ENCODE results near the gene TAF11L11. TPM values are rescaled to one million over a fixed set of nuclear protein-coding genes. Genes with fewer than 3 reads are reported as not detected.
"Not testable (repeated sequence)": the region's sequence is repeated elsewhere in the genome, so short reads cannot be mapped to it uniquely, and the experiment has no call there.

Gene TAF11L11
- under 1 TPM in 1 of 4 donors, not detected in 3; 0.19 TPM for total RNA-seq

DNA sequence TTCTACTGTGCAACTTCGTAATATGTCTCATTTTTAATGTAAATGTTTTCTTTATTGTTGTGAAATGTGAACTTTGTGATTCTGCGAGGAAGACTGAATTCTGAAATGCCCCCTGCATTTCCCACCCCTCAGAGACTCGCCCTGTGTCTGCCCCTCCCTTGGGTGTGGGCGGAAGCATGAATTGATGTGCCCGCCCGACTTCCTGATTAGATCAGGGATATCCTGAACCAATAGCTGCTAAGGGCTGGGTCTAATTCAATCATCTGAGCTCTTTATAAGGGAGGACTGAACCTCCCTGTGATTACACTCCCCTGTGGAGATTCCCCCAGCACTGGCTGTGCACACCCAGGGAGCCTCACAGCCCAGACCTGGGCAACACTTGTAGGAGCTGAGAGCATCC lies at the start of gene TAF11L11:
Gene TAF11L11, plus strand, starts transcription at position 304 of the 400 bp plus-strand sequence.
- 49 to 72% methylated on average over 6 of the region's 6 CpGs for WGBS, 2 donors
- intact Hi-C loops (cut with DNase I; ENCODE audit: low total_unique reads); DNase-seq (ENCODE audit: low spot score in 2 of 2): not testable (repeated sequence)

DNA sequence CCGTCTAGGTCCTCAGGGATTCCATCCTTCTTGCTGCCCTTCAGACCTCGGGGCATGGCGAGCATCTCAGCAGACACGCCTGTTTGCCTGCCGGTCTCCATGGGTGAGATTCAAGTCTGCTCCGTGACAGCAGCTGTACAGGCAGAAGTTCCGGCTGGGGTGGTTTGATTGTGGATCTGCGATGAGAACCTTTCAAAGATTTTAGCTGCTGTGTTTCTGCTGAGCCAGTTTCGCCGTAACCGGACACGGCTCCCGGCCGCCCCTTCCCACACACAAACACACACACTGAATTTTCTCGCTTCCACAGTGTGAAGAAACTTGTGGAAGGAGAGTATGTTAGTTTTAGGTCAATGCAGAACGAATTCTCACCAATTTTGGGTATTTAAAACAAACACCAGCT lies 18.3 kb upstream of the TAF11L11 start, which contains the start of gene TAF11L7:
Gene TAF11L7, minus strand, starts transcription at position 101 of the 400 bp plus-strand sequence.
- DNase-seq (ENCODE audit: low spot score in 2 of 2); intact Hi-C loops (cut with DNase I; ENCODE audit: low total_unique reads); H3K4me3 ChIP-seq (ENCODE audit: low read depth, poor library complexity, severe bottlenecking): not testable (repeated sequence)
- WGBS, 2 donors, result no CpG with 5 or more reads among the region's 16 CpGs

More for the DNA sequence above, at the start of gene TAF11L11:
- H3K4me3 ChIP-seq (ENCODE audit: low read depth, poor library complexity, severe bottlenecking), result not testable (repeated sequence)

DNA sequence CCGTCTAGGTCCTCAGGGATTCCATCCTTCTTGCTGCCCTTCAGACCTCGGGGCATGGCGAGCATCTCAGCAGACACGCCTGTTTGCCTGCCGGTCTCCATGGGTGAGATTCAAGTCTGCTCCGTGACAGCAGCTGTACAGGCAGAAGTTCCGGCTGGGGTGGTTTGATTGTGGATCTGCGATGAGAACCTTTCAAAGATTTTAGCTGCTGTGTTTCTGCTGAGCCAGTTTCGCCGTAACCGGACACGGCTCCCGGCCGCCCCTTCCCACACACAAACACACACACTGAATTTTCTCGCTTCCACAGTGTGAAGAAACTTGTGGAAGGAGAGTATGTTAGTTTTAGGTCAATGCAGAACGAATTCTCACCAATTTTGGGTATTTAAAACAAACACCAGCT lies 13.1 kb upstream of the TAF11L11 start, which contains the start of gene TAF11L8:
Gene TAF11L8, minus strand, starts transcription at position 101 of the 400 bp plus-strand sequence.
- no CpG with 5 or more reads among the region's 16 CpGs for WGBS, 2 donors

DNA sequence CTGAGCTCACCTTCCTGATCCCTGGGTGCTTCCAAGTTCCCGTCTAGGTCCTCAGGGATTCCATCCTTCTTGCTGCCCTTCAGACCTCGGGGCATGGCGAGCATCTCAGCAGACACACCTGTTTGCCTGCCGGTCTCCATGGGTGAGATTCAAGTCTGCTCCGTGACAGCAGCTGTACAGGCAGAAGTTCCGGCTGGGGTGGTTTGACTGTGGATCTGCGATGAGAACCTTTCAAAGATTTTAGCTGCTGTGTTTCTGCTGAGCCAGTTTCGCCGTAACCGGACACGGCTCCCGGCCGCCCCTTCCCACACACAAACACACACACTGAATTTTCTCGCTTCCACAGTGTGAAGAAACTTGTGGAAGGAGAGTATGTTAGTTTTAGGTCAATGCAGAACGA lies 9.7 kb upstream of the TAF11L11 start, which contains the start of gene TAF11L9:
Gene TAF11L9, minus strand, starts transcription at position 140 of the 400 bp plus-strand sequence.
- DNase-seq (ENCODE audit: low spot score in 2 of 2); intact Hi-C loops (cut with DNase I; ENCODE audit: low total_unique reads); H3K4me3 ChIP-seq (ENCODE audit: low read depth, poor library complexity, severe bottlenecking): not testable (repeated sequence)
- 89 to 94% methylated on average over 13 of the region's 15 CpGs for WGBS, 2 donors

More for the DNA sequence above, 13.1 kb upstream of the TAF11L11 start, which contains the start of gene TAF11L8:
- DNase-seq (ENCODE audit: low spot score in 2 of 2); H3K4me3 ChIP-seq (ENCODE audit: low read depth, poor library complexity, severe bottlenecking); intact Hi-C loops (cut with DNase I; ENCODE audit: low total_unique reads): not testable (repeated sequence)

DNA sequence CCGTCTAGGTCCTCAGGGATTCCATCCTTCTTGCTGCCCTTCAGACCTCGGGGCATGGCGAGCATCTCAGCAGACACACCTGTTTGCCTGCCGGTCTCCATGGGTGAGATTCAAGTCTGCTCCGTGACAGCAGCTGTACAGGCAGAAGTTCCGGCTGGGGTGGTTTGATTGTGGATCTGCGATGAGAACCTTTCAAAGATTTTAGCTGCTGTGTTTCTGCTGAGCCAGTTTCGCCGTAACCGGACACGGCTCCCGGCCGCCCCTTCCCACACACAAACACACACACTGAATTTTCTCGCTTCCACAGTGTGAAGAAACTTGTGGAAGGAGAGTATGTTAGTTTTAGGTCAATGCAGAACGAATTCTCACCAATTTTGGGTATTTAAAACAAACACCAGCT lies 6.3 kb upstream of the TAF11L11 start, which contains the start of gene TAF11L10:
Gene TAF11L10, minus strand, starts transcription at position 101 of the 400 bp plus-strand sequence.
- no CpG with 5 or more reads among the region's 15 CpGs for WGBS, 2 donors
- DNase-seq (ENCODE audit: low spot score in 2 of 2); intact Hi-C loops (cut with DNase I; ENCODE audit: low total_unique reads): not testable (repeated sequence)

DNA sequence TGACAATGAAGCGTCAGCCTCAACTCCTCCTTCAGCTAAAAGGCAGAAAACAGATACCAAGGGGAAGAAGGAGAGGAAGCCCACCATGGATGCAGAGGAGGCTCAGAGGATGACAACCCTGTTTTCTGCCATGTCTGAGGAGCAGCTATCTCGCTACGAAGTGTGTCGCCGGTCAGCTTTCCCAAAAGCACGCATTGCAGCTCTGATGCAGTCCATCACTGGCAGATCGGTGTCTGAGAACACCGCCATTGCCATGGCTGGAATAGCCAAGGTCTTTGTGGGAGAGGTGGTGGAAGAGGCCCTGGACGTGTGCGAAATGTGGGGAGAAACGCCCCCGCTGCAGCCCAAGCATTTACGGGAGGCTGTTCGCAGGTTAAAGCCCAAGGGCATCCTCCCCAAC lies 968 bp downstream of the TAF11L11 start:
- no peak for TF ChIP-seq POLR2A (IDR thresholded peaks at IDR 0.05)
- TF ChIP-seq, protein P1, sequence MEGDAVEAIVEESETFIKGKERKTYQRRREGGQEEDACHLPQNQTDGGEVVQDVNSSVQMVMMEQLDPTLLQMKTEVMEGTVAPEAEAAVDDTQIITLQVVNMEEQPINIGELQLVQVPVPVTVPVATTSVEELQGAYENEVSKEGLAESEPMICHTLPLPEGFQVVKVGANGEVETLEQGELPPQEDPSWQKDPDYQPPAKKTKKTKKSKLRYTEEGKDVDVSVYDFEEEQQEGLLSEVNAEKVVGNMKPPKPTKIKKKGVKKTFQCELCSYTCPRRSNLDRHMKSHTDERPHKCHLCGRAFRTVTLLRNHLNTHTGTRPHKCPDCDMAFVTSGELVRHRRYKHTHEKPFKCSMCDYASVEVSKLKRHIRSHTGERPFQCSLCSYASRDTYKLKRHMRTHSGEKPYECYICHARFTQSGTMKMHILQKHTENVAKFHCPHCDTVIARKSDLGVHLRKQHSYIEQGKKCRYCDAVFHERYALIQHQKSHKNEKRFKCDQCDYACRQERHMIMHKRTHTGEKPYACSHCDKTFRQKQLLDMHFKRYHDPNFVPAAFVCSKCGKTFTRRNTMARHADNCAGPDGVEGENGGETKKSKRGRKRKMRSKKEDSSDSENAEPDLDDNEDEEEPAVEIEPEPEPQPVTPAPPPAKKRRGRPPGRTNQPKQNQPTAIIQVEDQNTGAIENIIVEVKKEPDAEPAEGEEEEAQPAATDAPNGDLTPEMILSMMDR (IDR thresholded peaks at IDR 0.05), result no peak
- no peak for DNase-seq (ENCODE audit: low spot score in 2 of 2)
- intact Hi-C loops (cut with DNase I; ENCODE audit: low total_unique reads), result no loop called here

More for the DNA sequence above, 6.3 kb upstream of the TAF11L11 start, which contains the start of gene TAF11L10:
- H3K4me3 ChIP-seq (ENCODE audit: low read depth, poor library complexity, severe bottlenecking), result not testable (repeated sequence)

DNA sequence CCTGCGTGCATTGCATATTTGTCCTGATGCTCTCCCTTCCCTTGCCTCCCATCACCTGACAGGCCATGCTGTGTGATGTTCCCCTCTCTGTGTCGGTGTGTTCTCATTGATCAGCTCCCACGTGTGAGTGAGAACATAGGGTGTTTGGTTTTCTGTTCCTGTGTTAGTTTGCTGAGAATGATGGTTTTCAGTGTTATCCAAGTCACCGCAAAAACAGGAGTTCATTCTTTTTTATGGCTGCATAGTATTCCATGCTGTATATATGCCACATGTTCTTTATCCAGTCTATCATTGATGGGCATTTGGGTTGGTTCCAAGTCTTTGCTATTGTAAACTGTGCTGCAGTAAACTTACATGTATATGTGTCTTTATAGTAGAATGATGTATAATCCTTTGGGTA lies 3.5 kb downstream of the TAF11L11 start:
- 82 to 92% methylated on average over 4 of the region's 4 CpGs for WGBS, 2 donors
- H3K4me3 ChIP-seq (ENCODE audit: low read depth, poor library complexity, severe bottlenecking); intact Hi-C loops (cut with DNase I; ENCODE audit: low total_unique reads); DNase-seq (ENCODE audit: low spot score in 2 of 2): not testable (repeated sequence)

More for the DNA sequence above, 968 bp downstream of the TAF11L11 start:
- 94 to 96% methylated on average over 14 of the region's 14 CpGs for WGBS, 2 donors
- H3K4me3 ChIP-seq (ENCODE audit: low read depth, poor library complexity, severe bottlenecking), result no peak overlapping the region

DNA sequence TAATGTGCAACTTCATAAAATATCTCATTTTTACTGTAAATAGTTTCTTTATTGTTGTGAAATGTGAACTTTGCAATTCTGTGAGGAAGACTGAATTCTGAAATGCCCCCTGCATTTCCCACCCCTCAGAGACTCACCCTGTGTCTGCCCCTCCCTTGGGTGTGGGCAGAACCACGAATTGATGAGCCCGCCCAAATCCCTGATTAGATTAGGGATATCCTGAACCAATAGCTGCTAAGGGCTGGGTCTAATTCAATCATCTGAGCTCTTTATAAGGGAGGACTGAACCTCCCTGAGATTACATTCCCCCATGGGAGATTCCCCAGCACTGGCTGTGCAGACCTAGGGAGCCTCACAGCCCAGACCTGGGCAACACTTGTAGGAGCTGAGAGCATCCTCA lies 6.1 kb downstream of the TAF11L11 start, which contains the start of gene TAF11L12:
Gene TAF11L12, plus strand, starts transcription at position 301 of the 400 bp plus-strand sequence.
- DNase-seq (ENCODE audit: low spot score in 2 of 2); intact Hi-C loops (cut with DNase I; ENCODE audit: low total_unique reads); H3K4me3 ChIP-seq (ENCODE audit: low read depth, poor library complexity, severe bottlenecking): not testable (repeated sequence)
- WGBS, 2 donors, result 66 to 67% methylated on average over 2 of the region's 2 CpGs

DNA sequence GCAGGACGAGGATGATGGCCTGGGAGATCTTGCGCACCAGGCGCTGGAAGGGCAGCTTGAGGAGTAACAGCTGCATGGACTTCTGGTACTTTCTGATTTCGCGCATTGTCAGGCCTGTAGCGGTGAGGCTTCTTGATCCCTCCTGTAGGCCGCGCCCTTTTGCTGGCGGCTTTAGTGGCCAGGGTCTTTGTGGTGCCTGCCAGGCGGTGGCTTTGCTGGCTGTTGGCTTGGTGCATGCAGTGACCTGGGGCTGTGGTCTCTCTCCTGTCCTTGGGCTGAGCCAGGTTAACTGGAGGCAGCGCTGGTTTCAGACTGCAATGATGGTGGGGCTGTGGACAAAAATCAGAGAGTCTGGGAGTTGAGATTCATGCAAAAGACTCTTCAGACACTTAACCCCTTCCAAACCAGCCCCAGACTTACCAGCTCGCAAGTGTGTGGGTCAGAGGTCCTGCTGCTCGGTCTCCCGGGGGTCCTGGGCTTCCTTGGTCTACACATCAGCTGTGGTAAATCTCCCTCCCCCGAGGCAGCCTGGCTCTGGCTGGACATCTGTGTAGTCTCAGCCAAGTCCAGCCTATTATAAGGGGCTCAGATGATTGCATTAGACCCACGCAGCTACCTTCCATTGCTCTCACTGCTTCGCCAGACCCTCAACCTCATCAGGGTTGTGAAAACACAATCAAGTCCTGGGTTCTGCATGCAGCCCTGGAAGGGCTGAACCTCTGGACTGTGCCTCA lies 11.1 kb downstream of the TAF11L11 start:
- TF ChIP-seq POLR2A (IDR thresholded peaks at IDR 0.05), result no peak
- TF ChIP-seq, protein P1 (IDR thresholded peaks at IDR 0.05), result no peak
- H3K4me3 ChIP-seq (ENCODE audit: low read depth, poor library complexity, severe bottlenecking), result no peak overlapping the region
- no peak for DNase-seq (ENCODE audit: low spot score in 2 of 2)
- intact Hi-C loops (cut with DNase I; ENCODE audit: low total_unique reads), result no loop called here
- 91 to 95% methylated on average over 15 to 17 of the region's 17 CpGs for WGBS, 2 donors

Measured in lower leg skin (tissue), 4 donors.